ENCODE measurements around the gene MAN1A1.

Gene MAN1A1

DNA sequence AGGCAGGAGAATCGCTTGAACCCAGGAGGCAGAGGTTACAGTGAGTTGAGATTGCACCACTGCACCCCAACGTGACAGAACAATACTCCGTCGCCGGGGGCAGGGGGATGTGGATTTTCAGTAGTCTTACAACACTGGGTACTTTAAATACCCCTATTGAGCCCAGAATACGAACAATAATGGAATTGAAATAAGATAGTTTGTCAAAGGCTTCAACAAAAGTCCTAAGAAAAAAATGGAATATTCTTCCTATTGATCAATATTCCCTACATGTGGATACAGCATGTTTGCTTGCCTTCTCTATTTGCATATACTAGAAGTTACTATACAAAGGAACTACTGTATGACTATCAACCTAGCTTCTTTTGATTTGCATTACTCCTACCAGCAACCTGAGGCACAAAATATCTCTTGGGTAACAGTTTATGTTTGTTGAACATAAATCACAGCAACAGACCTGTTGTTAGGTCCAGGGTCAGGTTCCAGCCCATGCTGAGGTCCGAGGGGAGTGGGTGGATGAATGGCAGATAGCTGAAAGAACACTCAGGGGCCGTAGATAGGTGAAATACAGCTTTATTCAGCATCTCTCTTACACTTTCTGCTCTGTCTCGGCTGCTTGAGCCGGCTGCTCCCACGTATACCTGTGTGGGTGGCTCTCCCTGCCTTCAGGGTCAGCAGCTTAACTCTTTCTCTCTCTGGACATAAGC is 23.8 kb downstream of the MAN1A1 start:
- no peak for DNase-seq (ENCODE audit: low read depth in 2 of 2)

DNA sequence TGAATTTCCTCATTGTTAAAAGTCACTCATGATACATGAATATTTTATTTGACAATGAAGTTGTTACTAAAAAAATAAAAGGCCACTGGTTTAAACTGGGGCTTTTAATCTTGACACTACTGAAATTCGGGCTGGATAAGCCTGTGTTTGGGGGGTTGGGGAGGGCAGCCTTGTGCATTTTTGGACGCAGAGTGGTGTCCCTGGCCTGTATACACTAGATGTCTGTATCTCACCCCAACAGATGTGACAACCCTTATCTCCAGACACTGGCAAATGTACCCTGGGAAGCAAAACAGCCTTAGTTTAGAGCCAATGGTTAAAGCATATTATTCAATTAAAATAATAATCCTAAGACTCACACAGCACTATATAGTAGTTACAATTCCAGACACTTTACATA is 24.8 kb downstream of the MAN1A1 start:
- no peak for DNase-seq (ENCODE audit: low read depth in 2 of 2)

DNA sequence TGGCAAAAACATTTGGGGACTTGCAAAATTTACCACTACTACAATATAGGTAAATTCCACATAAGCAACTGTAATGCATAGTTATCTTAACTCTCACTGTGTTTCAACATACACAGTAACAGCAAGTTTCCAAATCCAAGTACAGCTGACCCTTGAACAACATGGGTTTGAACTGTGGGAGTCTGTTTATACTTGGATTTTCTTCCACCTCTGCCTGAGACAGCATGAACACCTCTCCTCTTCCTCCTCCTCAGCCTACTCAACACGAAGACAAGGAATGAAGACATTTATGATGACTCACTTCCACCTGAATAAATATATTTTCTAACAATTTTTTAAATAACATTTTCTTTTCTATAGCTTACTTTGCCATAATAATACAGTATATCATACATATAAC is 25.6 kb downstream of the MAN1A1 start:
- no peak for DNase-seq (ENCODE audit: low read depth in 2 of 2)

- DNase-seq (ENCODE audit: low read depth in 2 of 2): no peak
Measured at GRCh38 chr6:119323478-119323877, 26.1 kb downstream of the MAN1A1 start.

- no peak for DNase-seq (ENCODE audit: low read depth in 2 of 2)
Measured at GRCh38 chr6:119322715-119323350, 26.7 kb downstream of the MAN1A1 start.

DNA sequence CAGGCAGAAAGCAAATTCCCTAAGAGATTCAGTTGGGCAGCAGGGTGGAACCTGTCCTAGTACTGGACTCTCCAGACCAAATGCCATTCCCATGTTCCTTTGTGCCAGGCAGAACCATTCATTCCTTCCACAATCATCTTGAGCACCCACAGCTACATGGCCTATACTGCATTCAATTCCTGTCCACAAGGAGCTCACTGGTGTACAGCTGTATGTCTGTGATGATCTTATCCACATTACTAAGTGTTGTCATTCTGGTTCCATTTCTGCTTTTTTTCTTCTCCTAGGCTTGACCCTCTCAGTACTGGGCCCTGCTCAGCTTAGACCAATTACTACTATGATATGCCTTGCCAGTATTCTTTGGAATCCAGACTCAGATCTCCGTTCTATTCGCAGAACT is 27.5 kb downstream of the MAN1A1 start:
- no peak for DNase-seq (ENCODE audit: low read depth in 2 of 2)

DNA sequence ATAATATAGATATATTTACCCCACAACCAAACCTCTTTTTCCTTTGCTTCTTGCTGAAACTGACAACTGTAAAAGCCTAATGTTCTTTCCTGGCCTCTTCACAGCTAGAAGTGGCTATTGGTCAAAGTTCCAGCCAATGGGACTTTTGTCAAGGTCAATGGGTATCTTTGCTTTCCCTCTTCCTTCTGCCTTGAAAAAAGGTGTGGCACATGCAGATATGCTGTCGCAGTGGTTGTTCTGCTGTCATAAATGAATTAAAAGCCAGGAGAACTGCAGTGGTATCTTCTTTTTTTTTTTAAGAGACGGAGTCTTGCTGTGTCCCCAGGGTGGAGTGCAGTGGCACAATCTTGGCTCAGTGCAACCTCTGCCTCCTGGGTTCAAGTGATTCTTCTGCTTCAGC is 29.9 kb downstream of the MAN1A1 start:
- no peak for DNase-seq (ENCODE audit: low read depth in 2 of 2)

DNA sequence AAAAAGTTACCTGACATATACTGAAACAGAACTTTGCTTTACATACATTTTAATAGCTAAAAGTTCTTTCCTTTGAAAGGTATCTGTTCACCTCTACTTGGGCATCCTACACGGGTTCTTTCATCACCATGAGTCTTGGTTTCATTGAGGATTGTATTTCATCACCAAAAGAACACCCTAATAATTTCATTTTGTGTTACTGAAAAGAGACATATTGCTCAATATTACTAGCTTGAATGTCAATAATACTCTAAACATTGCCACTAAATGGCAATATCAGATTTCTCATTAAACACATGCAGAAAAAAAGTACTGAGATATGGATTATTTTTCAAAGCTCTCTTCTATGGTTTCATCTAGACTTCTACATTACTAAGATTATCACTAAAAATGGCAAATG is 30.8 kb downstream of the MAN1A1 start:
- no peak for DNase-seq (ENCODE audit: low read depth in 2 of 2)

- no peak for DNase-seq (ENCODE audit: low read depth in 2 of 2)
Measured at GRCh38 chr6:119318176-119318575, 31.4 kb downstream of the MAN1A1 start.

- no peak for DNase-seq (ENCODE audit: low read depth in 2 of 2)
Measured at GRCh38 chr6:119317007-119317406, 32.6 kb downstream of the MAN1A1 start.

GRCh38 chr6:119314885-119315272 is 34.7 kb downstream of the MAN1A1 start:
- DNase-seq (ENCODE audit: low read depth in 2 of 2): no peak

DNA sequence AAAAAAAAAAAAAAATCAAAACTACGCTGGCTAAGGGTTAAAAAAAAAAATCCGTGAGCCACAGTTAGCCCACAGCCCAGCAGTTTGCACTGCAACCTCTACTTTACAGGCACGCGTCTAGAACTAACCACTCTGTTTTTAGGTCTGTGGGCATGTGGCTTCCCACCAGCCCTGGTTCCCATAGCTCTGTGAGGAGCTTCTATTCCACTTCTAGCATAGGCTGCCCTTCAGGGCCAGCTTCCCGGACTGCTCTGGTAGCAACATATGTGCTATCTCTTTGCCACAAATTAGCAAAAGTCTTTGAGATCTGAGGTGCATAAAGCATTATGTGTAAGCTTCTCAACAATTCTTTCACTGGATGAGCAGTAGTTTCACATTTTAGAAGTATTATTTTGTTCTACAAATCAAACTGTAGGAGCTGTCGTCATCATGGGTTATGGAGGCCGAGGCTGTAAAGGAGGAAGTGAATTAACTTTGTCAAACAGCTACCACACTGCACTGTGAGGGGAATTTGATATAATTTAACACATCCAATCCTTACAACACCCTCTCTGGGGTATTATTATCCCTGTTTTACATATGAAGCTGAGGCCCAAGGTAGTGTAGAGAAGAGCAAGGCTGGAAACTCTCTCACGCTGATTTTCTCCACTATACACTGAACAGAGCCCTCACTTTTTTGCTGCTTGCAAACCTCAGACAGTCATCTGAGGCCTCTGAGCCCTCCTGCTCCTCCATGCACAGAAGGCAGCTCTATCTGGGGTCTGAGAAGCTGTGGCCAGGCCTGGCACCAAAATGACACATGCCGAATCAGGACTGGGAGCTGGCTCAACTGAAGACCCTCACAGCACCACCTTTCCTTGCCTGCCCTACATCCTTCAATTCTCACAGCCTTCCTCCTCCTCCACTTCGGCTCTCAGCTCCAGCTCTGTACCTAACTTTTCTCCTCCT is 35.4 kb downstream of the MAN1A1 start:
- peak in 1 of 2 donors; percentile 23 for DNase-seq (ENCODE audit: low read depth in 2 of 2)

DNA sequence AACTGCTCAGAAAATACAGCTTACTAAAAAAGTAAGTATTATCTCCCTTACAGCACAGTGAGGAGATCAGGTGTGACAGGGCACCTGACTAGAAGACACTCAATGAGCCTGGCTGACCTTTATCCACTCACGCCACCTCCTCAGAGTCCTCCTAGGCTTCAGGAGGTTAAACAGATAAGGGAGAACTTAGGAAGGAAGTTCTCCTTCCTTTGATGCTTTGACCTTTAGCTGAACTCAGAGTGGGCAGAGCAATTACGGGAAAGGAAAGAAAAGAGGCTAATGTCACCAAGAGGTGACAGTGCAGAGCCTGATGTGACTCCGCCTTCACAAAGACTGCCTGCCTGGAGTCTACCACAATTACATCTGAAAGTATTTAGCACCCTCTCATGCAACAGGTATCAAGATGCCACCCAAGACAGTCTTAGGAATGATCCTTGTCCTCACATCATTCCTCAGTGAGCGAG is 36.7 kb downstream of the MAN1A1 start:
- no peak for DNase-seq (ENCODE audit: low read depth in 2 of 2)

- DNase-seq (ENCODE audit: low read depth in 2 of 2): no peak
Measured at GRCh38 chr6:119312441-119312840, 37.1 kb downstream of the MAN1A1 start.

DNA sequence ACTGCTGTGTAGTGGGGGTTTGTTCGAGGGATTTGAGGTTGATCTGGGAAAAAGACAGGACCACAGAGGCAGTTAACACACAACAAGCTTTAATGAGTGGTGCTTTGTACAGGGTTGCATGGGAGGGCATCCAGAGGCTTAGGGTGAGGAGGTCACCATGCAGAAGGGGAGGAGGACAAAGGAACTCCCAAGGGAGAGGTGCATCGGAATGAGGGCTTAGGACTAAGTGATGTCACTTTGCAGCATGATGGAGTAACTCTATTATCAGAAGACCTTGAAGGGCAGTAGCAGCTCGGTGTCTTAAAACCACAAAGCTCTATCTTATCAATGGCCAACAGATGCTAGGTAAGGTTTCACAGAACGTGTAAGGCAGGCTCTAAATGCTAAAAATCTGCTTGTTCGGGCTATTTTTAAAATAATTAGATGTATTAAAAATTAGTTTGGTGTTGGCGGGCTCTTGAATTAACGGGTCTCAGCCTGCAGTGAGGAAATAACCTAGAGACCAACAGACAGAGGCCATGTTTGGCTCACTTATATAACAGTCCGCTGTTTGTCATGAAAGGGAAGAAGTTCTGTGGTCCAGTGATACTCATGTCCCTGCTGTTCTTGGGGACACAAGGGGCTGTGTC is 37.9 kb downstream of the MAN1A1 start:
- no peak for DNase-seq (ENCODE audit: low read depth in 2 of 2)

DNA sequence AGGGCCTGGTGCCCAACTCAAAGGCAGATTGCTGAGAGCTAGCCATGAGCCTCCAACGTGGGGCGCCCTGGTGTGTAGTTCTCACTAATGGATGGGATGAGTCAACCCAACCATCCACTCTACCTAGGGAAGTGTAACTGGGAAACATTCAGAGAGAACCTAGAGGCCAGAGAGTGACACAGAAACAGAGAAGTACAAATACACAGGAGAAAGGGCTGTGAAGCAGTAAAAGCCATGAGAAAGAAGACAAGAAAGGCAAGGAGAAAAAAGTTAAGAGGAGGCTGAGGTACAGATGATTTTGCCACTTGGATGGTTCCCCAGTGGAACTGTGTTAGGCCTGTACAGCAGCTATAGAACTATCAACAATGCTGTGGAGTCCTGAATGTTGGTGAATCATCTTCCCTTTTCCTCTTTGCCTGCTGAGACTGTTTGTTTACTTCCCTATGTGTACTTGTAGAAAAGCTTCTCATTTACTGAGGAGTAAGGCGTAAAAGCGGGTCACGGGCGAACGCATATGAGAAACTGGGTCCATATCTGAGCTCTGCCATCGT is 39.0 kb downstream of the MAN1A1 start:
- no peak for DNase-seq (ENCODE audit: low read depth in 2 of 2)

DNA sequence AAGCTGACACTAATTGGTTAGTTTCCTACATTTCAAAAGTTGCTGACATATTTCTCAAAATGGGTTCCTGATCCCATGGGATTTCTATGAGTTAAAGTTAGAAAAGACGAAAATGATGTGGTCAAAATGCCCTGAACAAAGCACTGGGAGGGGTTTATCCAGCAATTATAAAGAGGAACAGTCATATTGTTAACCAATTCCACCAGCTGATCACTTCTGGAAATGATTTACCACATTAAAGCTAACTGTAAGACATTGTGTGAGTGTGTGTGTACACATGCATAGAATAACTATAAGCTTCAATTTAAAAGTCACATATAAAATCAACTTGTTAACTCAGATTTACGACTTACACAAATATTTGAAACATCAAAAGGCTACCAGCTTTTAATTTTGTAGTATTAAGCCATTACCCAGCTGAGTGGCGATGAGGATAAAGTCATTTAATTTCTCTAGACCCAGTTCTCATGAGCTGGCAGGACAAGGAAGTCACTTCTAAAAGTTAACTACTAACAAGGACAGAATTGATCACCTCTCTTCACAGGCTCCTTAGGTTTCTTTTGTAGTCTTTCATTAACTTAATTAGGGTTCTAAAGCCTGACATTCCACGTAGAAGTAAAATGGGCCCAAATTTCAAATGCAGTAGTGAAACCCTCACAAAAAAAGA is 40.4 kb downstream of the MAN1A1 start:
- no peak for DNase-seq (ENCODE audit: low read depth in 2 of 2)

DNA sequence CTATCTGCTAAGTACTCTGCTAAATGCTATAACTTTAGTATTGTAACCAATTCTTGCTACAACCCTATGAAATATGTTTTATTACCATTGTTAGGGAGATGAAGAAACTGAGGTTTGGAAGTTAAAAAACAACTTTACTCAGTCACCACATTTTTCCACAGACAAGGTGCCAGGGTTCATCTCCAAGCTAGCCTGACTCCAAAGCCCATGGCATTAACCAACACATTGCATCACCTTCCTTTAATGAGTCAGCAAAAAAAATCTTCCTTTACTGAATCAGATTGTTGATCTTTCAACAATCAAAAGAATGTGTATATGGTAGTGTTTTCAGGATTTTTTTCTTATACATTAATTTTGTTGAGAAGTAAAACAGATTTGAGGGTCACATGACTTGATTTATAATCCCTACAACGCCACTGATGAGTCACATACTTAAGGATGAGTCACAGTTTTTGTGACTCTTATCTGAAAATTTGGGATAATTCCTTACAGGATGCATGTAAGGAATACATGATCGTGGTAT is 41.5 kb downstream of the MAN1A1 start:
- DNase-seq (ENCODE audit: low read depth in 2 of 2): no peak

DNA sequence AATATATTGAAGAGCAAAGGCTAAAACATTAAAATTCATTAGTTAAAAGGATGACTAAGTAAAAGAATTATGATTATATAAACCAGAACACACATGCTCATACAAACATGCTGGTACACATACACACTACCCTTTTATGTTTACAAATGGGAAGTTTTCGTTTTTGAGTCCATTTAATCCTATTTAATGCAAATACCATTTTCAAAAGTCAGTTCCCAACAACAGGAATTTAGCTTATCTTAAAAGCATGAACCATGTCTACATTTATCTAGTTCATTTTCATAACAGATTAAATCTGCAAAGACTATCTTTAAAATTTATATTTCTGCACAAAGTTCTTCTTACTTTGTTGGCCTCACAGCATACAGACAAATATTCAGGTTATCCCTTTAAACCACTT is 42.5 kb downstream of the MAN1A1 start:
- no peak for DNase-seq (ENCODE audit: low read depth in 2 of 2)

DNA sequence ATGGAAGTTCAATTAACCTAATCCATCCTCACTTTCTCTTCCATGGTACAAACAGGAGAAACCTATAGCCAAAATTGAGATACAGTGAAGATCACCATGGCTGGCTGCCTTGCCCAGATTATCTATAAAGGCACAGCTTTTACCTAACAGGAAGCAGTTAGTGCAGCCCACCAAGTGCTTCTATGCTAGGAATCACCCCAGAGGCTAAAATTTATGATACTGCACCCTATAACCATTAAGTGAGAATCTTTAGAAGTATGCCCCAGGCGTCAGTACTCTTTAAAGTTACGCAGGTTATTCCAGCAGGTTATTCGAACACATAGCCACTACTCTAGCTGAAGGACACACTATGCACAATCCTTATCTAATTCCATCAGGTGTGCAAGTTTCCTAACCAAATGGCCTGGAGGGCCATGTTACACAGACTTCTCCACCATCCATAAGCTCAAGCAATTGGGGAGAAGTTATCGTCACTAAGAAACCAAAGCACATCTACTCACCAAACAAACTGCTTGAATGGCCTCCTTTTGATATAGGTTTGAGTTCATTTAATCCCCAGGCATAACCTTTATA is 43.1 kb downstream of the MAN1A1 start:
- no peak for DNase-seq (ENCODE audit: low read depth in 2 of 2)
